HCT116 (cell line): Measurements from ENCODE around the gene ACE. TPM values are rescaled to one million over a fixed set of nuclear protein-coding genes. Genes with fewer than 3 reads are reported as not detected.

ENCODE experiments used
- ATAC-seq: fragments of 200-7000 bp; cut with Tn5 transposase; 2 replicates; pipeline ENCODE4 v1.9.1; 2020; ENCODE audit warnings: mild to moderate bottlenecking, moderate library complexity
- BruUV-seq: library from RNA; stranded (reverse); fragments of 400-500 nt; replicated peaks from 2 replicates; lab custom pipeline; 2021; lab: Mats Ljungman, UMichigan
- CTCF ChIA-PET: fragments of 300-600 bp; sonication (Branson Sonifier 250); formaldehyde crosslinking; loops from one replicate; lab custom pipeline; 2021; ENCODE audit warnings: antibody characterized with exemption; lab: Charles Lee
- POLR2A ChIA-PET: fragments of 300-600, 350-600 bp; sonication (Branson Sonifier 250); formaldehyde crosslinking; loops from one replicate; lab custom pipeline; 2021; ENCODE audit warnings: antibody characterized with exemption; lab: Charles Lee
- RAD21 ChIA-PET, 2 experiments: fragments of 300-600 bp; sonication (Branson Sonifier 250); formaldehyde crosslinking; loops; one replicate each; lab custom pipeline; 2023; ENCODE audit warnings: low total read pairs in 2 of 2; ENCODE audit not compliant: uncharacterized antibody in 2 of 2, unreplicated experiment in 2 of 2, low non-redundant PET in 1 of 2; lab: Charles Lee
- DNase-seq: peaks from one replicate; pipeline ENCODE4 v3.0.0-alpha.2; 2010; ENCODE audit warnings: low read depth, low spot score
- H2AFZ ChIP-seq: fragments of 200-600 bp; shearing (Covaris generic), sonication (generic); 2 replicates; pipeline ENCODE4 v1.6.1; 2017; ENCODE audit warnings: low read depth, mixed run types, mixed read lengths, antibody characterized with exemption, low read length; ENCODE audit not compliant: poor library complexity, severe bottlenecking
- H3K27ac ChIP-seq: 2 replicates; pipeline ENCODE4 v1.5.1; 2012; ENCODE audit warnings: low read depth, low read length
- H3K27me3 ChIP-seq: fragments of 200-600 bp; sonication (generic); 2 replicates; pipeline ENCODE4 v1.6.1; 2016; ENCODE audit warnings: mixed run types, low read length, mixed read lengths; ENCODE audit not compliant: insufficient read depth
- H3K36me3 ChIP-seq, 2 experiments: fragments of 200-500 bp in 1 of 2; fragments of 200-600 bp in 1 of 2; sonication (Bioruptor generic) in 1 of 2; sonication (generic) in 1 of 2; 2 replicates each; pipeline versions ENCODE4 v1.5.1 to v1.6.1; 2014 to 2016; ENCODE audit warnings: low read length in 2 of 2, inconsistent platforms in 1 of 2, mixed read lengths in 1 of 2, mixed run types in 1 of 2; ENCODE audit not compliant: insufficient read depth in 2 of 2, control insufficient read depth in 1 of 2
- H3K4me1 ChIP-seq, 2 experiments: fragments of 200-600 bp in 1 of 2; sonication (generic) in 1 of 2; 2 replicates each; pipeline versions ENCODE4 v1.5.1 to v1.6.1; 2012 to 2017; ENCODE audit warnings: low read length in 2 of 2, inconsistent platforms in 1 of 2, mild to moderate bottlenecking in 1 of 2, mixed read lengths in 1 of 2, mixed run types in 1 of 2, moderate library complexity in 1 of 2; ENCODE audit not compliant: insufficient read depth in 2 of 2, control insufficient read depth in 1 of 2
- H3K4me2 ChIP-seq: fragments of 200-600 bp; sonication (generic); 2 replicates; pipeline ENCODE4 v1.6.1; 2017; ENCODE audit warnings: mixed run types, low read length, mixed read lengths
- H3K4me3 ChIP-seq, 2 experiments: fragments of 200-600 bp in 1 of 2; sonication (generic) in 1 of 2; replicated peaks in 1 of 2; 2 replicates each; pipeline ENCODE4 v1.5.1; 2011 to 2016; ENCODE audit warnings: low read length in 2 of 2, control low read depth in 1 of 2, low read depth in 1 of 2, mild to moderate bottlenecking in 1 of 2, mixed read lengths in 1 of 2, mixed run types in 1 of 2
- H3K79me2 ChIP-seq: fragments of 200-600 bp; sonication (generic); 2 replicates; pipeline ENCODE4 v1.6.1; 2017; ENCODE audit warnings: mild to moderate bottlenecking, mixed run types, low read length, moderate library complexity, mixed read lengths; ENCODE audit not compliant: insufficient read depth
- H3K9ac ChIP-seq: fragments of 200-600 bp; sonication (generic); 2 replicates; pipeline ENCODE4 v1.6.1; 2016; ENCODE audit warnings: low read length, mixed read lengths
- H3K9me2 ChIP-seq: fragments of 200-600 bp; sonication (generic), shearing (Covaris generic); 2 replicates; pipeline ENCODE4 v1.6.1; 2017; ENCODE audit warnings: mixed run types, mild to moderate bottlenecking, moderate library complexity; ENCODE audit not compliant: insufficient read depth
- H3K9me3 ChIP-seq, 2 experiments: fragments of 200-500 bp in 1 of 2; fragments of 200-600 bp in 1 of 2; sonication (Bioruptor generic) in 1 of 2; sonication (generic) in 1 of 2; 2 replicates each; pipeline ENCODE4 v1.6.1; 2014 to 2017; ENCODE audit warnings: low read length in 2 of 2, mixed read lengths in 2 of 2, inconsistent platforms in 1 of 2, low read depth in 1 of 2, mild to moderate bottlenecking in 1 of 2, mixed run types in 1 of 2, moderate library complexity in 1 of 2; ENCODE audit not compliant: control insufficient read depth in 1 of 2, insufficient read depth in 1 of 2
- H4K20me1 ChIP-seq: fragments of 200-600 bp; sonication (generic), shearing (Covaris generic); 2 replicates; pipeline ENCODE4 v1.6.1; 2017; ENCODE audit warnings: mixed run types, mild to moderate bottlenecking, moderate library complexity; ENCODE audit not compliant: insufficient read depth
- ATF3 ChIP-seq: IDR thresholded peaks from 2 replicates; pipeline ENCODE4 v1.6.1; 2012
- CEBPB ChIP-seq: IDR thresholded peaks from 2 replicates; pipeline ENCODE4 v1.6.1; 2012; ENCODE audit warnings: low read depth
- ELF1 ChIP-seq: IDR thresholded peaks from 2 replicates; pipeline ENCODE4 v1.6.1; 2012; ENCODE audit warnings: low read depth, borderline replicate concordance
- EZH2 ChIP-seq: fragments of 200-600 bp; sonication (generic); IDR thresholded peaks from 2 replicates; pipeline ENCODE4 v1.6.1; 2017; ENCODE audit warnings: antibody characterized with exemption, mixed run types
- EZH2phosphoT487 ChIP-seq: fragments of 200-600 bp; IDR thresholded peaks from 2 replicates; pipeline ENCODE4 v1.6.1; 2018; ENCODE audit warnings: antibody characterized with exemption, borderline replicate concordance
- FOSL1 ChIP-seq: IDR thresholded peaks from 2 replicates; pipeline ENCODE4 v1.6.1; 2012; ENCODE audit warnings: low read depth
- JUND ChIP-seq: IDR thresholded peaks from 2 replicates; pipeline ENCODE4 v1.6.1; 2012
- MAX ChIP-seq: IDR thresholded peaks from 2 replicates; pipeline ENCODE4 v1.6.1; 2012
- POLR2A ChIP-seq: IDR thresholded peaks from 2 replicates; pipeline ENCODE4 v1.7.0; 2011; ENCODE audit warnings: borderline replicate concordance; ENCODE audit not compliant: insufficient read depth, insufficient read length; ENCODE audit errors: extremely low read depth
- POLR2AphosphoS5 ChIP-seq: IDR thresholded peaks from 2 replicates; pipeline ENCODE4 v1.6.1; 2011; ENCODE audit warnings: mild to moderate bottlenecking, low read depth, low read length, moderate library complexity
- SRF ChIP-seq: IDR thresholded peaks from 2 replicates; pipeline ENCODE4 v1.6.1; 2012; ENCODE audit warnings: low read depth
- TCF7L2 ChIP-seq: IDR thresholded peaks from 2 replicates; pipeline ENCODE4 v1.7.0; 2011; ENCODE audit warnings: borderline replicate concordance, inconsistent platforms; ENCODE audit not compliant: insufficient read depth, insufficient read length; ENCODE audit errors: extremely low read depth
- ZNF274 ChIP-seq: fragments of 200-500 bp; sonication (Bioruptor generic); IDR thresholded peaks from 2 replicates; pipeline ENCODE4 v1.6.1; 2014; ENCODE audit warnings: mild to moderate bottlenecking, low read depth, low read length, inconsistent platforms
- intact Hi-C: fragments of 100-400 bp; cut with micrococcal nuclease; formaldehyde crosslinking; loops from 2 replicates; pipeline ENCODE4 v1.10.0; 2022
- total RNA-seq: library from RNA; stranded (reverse); gene quantifications from one replicate; pipeline ENCODE4 v1.2.1, GENCODE V29; 2021; ENCODE audit not compliant: unreplicated experiment
- TF ChIP-seq, protein P1 (sequence below), 3 experiments: fragments of 200-600 bp in 1 of 3; sonication (generic) in 1 of 3; IDR thresholded peaks in 2 of 3; conservative IDR thresholded peaks in 1 of 3; 2 replicates each; pipeline ENCODE4 v1.5.1; 2012 to 2017; ENCODE audit warnings: low read depth in 2 of 3, low read length in 2 of 3, antibody characterized with exemption in 1 of 3, borderline replicate concordance in 1 of 3, control low read depth in 1 of 3, mild to moderate bottlenecking in 1 of 3, mixed read lengths in 1 of 3, mixed run types in 1 of 3, moderate library complexity in 1 of 3; ENCODE audit not compliant: insufficient read depth in 1 of 3

ACE gene
- total RNA-seq, 1 experiment from 2014 or later, result 7.7 TPM

- ChIA-PET RAD21 (no interaction called here), POLR2A (no interaction called here), CTCF (no interaction called here)
- Histone ChIP-seq H4K20me1 (no peaks in the 10 kb centered on the region), H3K9ac (no peak overlapping the region), H3K27me3 (peaks cover 29% of the 10 kb centered on the region), H3K27ac (no peak overlapping the region), H2AFZ (no peak overlapping the region), H3K79me2 (no peaks in the 10 kb centered on the region), H3K4me3 (no peak overlapping the region), H3K36me3 (no peaks in the 10 kb centered on the region), H3K4me2 (no peak overlapping the region), H3K9me3 (peaks cover 0 to 8% of the 10 kb centered on the region in 2 experiments; a peak in 1 of 4 replicates), H3K4me1 (no peaks in the 10 kb centered on the region), H3K9me2 (no peaks in the 10 kb centered on the region)
- no peak for DNase-seq
- intact Hi-C loops, result no loop called here
- TF ChIP-seq EZH2phosphoT487, result no peak
- no peak for TF ChIP-seq MAX
- no peak for TF ChIP-seq FOSL1
- TF ChIP-seq ATF3, result no peak
- TF ChIP-seq, protein P1, sequence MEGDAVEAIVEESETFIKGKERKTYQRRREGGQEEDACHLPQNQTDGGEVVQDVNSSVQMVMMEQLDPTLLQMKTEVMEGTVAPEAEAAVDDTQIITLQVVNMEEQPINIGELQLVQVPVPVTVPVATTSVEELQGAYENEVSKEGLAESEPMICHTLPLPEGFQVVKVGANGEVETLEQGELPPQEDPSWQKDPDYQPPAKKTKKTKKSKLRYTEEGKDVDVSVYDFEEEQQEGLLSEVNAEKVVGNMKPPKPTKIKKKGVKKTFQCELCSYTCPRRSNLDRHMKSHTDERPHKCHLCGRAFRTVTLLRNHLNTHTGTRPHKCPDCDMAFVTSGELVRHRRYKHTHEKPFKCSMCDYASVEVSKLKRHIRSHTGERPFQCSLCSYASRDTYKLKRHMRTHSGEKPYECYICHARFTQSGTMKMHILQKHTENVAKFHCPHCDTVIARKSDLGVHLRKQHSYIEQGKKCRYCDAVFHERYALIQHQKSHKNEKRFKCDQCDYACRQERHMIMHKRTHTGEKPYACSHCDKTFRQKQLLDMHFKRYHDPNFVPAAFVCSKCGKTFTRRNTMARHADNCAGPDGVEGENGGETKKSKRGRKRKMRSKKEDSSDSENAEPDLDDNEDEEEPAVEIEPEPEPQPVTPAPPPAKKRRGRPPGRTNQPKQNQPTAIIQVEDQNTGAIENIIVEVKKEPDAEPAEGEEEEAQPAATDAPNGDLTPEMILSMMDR (IDR thresholded peaks at IDR 0.05 in 2 of 3, conservative IDR thresholded peaks at IDR 0.05 in 1 of 3; ENCODE audit: borderline replicate concordance in 1 of 3, insufficient read depth in 1 of 3, low read depth in 2 of 3, low read length in 2 of 3), result no peak
- TF ChIP-seq JUND, result no peak
- TF ChIP-seq POLR2AphosphoS5, result no peak
- no peak for TF ChIP-seq ZNF274
- no peak for TF ChIP-seq POLR2A
- TF ChIP-seq SRF, result no peak
- no peak for TF ChIP-seq CEBPB
- TF ChIP-seq EZH2, result no peak
- TF ChIP-seq TCF7L2, result no peak
- no peak for TF ChIP-seq ELF1
- no peak for ATAC-seq
- BruUV-seq, result no TSS peak
These were observed 23.9 kb downstream of the ACE start for GRCh38 chr17:63500543-63501390.
